ENCODE results near the gene FAM13C. TPM values are rescaled to one million over a fixed set of nuclear protein-coding genes. Genes with fewer than 3 reads are reported as not detected.
"Not testable (repeated sequence)": the region's sequence is repeated elsewhere in the genome, so short reads cannot be mapped to it uniquely, and the experiment has no call there.

The FAM13C gene
- total RNA-seq, 1 donor from 2014 or later, result 31.8 TPM

DNA sequence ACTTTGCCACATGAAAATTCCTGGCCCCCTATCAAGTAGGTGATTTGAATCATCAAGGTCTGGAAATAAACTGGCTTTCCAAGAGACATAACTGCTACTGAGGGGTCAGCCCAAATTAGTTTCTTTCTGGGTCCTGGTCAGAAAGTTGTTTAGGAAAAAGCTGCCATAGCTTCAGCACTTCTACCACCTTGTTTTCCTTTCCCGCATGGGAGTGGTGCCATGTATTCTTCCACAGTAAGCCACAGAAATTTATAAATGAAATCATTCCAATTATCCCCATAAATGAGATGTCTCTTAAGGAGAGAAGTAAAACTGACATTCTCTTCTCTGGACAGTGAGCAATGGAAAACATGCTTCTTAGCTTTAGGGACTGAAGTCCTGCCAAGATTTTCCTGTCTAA, 105.1 kb downstream of the FAM13C start:
- no peak overlapping the region for H3K4me3 ChIP-seq (ENCODE audit: low read length in 3 of 3)
- H3K27me3 ChIP-seq (ENCODE audit: control insufficient read depth in 3 of 3, insufficient read depth in 3 of 3, low read length in 3 of 3), result no peaks in the 10 kb centered on the region
- no peaks in the 10 kb centered on the region for H3K9me3 ChIP-seq (ENCODE audit: control insufficient read depth in 3 of 3, low read length in 3 of 3)
- H3K4me1 ChIP-seq (ENCODE audit: control insufficient read depth in 3 of 3, insufficient read depth in 3 of 3, low read length in 3 of 3), result peaks cover 5 to 6% (median 5%) of the 10 kb centered on the region in 3 donors
- H3K36me3 ChIP-seq (ENCODE audit: control insufficient read depth in 3 of 3, insufficient read depth in 3 of 3, low read length in 3 of 3), result peaks cover 14 to 31% (median 29%) of the 10 kb centered on the region in 3 donors
- no peak overlapping the region for H3K27ac ChIP-seq (ENCODE audit: low read depth, low read length)
- H3K9ac ChIP-seq (ENCODE audit: low read depth in 1 of 3, low read length in 3 of 3), result no peak overlapping the region

DNA sequence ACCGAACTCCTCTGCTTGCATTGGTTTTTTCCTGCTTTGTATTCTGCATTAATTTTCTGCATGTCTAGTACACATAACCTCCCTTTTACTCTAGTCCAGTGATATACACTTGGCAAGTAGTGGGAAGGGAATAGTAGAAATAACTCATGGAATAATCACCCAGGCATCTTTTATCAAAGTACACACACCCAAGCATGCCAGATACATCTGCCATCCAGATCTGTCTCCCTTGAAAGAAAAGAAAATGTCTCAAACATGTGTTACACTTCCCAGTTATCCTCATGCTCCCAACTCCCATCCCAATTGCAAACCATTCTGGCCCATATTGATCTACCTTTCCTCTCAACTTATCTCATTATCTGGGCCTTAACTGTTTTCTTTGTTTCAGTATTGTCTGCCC, 106.9 kb downstream of the FAM13C start:
- no peaks in the 10 kb centered on the region for H3K9me3 ChIP-seq (ENCODE audit: control insufficient read depth in 3 of 3, low read length in 3 of 3)
- H3K4me3 ChIP-seq (ENCODE audit: low read length in 3 of 3), result no peak overlapping the region
- no peak overlapping the region for H3K27ac ChIP-seq (ENCODE audit: low read depth, low read length)
- no peak overlapping the region for H3K9ac ChIP-seq (ENCODE audit: low read depth in 1 of 3, low read length in 3 of 3)
- peaks cover 5 to 6% (median 5%) of the 10 kb centered on the region in 3 donors for H3K4me1 ChIP-seq (ENCODE audit: control insufficient read depth in 3 of 3, insufficient read depth in 3 of 3, low read length in 3 of 3)
- H3K27me3 ChIP-seq (ENCODE audit: control insufficient read depth in 3 of 3, insufficient read depth in 3 of 3, low read length in 3 of 3), result no peaks in the 10 kb centered on the region
- H3K36me3 ChIP-seq (ENCODE audit: control insufficient read depth in 3 of 3, insufficient read depth in 3 of 3, low read length in 3 of 3), result peaks cover 7 to 40% (median 35%) of the 10 kb centered on the region in 3 donors

DNA sequence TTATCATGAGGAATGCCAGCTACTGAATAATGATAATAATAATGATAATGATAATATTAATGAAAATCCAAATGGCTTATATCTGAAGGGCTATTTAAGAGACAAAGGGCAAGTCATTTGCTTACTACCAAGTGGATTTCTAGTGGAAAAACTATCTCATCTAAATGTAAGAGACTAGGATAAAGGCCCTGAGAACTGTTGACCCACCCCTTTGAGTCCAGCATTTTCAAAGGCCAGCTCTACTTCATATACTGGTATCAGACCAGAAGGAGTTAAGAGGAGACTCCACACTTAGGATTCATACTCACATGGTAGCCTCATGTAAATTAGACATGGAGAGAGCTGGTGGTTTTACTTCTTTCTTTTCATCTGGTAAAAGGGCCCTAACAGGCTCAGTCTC, 109.9 kb downstream of the FAM13C start:
- H3K27ac ChIP-seq (ENCODE audit: low read depth, low read length), result no peak overlapping the region
- peaks cover 4 to 44% (median 39%) of the 10 kb centered on the region in 3 donors for H3K36me3 ChIP-seq (ENCODE audit: control insufficient read depth in 3 of 3, insufficient read depth in 3 of 3, low read length in 3 of 3)
- H3K4me1 ChIP-seq (ENCODE audit: control insufficient read depth in 3 of 3, insufficient read depth in 3 of 3, low read length in 3 of 3), result peaks cover 4% of the 10 kb centered on the region in 3 donors
- no peak overlapping the region for H3K4me3 ChIP-seq (ENCODE audit: low read length in 3 of 3)
- no peaks in the 10 kb centered on the region for H3K9me3 ChIP-seq (ENCODE audit: control insufficient read depth in 3 of 3, low read length in 3 of 3)
- no peaks in the 10 kb centered on the region for H3K27me3 ChIP-seq (ENCODE audit: control insufficient read depth in 3 of 3, insufficient read depth in 3 of 3, low read length in 3 of 3)
- no peak overlapping the region for H3K9ac ChIP-seq (ENCODE audit: low read depth in 1 of 3, low read length in 3 of 3)

DNA sequence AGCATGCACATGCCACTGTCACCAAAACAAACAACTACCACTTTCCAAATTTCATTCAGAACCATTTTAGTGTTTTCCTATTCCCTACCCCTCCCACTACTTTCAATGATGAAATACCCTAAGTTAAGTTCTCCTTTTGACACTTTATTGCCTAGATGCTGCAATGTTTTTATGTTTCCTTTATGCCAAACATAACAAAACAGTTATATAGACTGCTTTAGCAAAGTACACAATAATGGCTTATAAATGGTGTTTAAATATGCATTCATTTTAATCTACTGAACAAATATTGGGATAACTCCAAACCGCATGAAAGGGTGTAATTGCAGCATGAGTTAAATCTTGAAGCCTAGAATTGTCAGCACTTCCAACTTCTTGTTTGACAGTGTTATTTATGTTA, 116.7 kb downstream of the FAM13C start:
- no peak overlapping the region for H3K9ac ChIP-seq (ENCODE audit: low read depth in 1 of 3, low read length in 3 of 3)
- H3K4me3 ChIP-seq (ENCODE audit: low read length in 3 of 3), result no peak overlapping the region
- H3K36me3 ChIP-seq (ENCODE audit: control insufficient read depth in 3 of 3, insufficient read depth in 3 of 3, low read length in 3 of 3), result peaks cover 0 to 26% (median 16%) of the 10 kb centered on the region in 3 donors
- H3K27me3 ChIP-seq (ENCODE audit: control insufficient read depth in 3 of 3, insufficient read depth in 3 of 3, low read length in 3 of 3), result no peaks in the 10 kb centered on the region
- no peak overlapping the region for H3K27ac ChIP-seq (ENCODE audit: low read depth, low read length)
- H3K9me3 ChIP-seq (ENCODE audit: control insufficient read depth in 3 of 3, low read length in 3 of 3), result no peaks in the 10 kb centered on the region
- no peaks in the 10 kb centered on the region for H3K4me1 ChIP-seq (ENCODE audit: control insufficient read depth in 3 of 3, insufficient read depth in 3 of 3, low read length in 3 of 3)

DNA sequence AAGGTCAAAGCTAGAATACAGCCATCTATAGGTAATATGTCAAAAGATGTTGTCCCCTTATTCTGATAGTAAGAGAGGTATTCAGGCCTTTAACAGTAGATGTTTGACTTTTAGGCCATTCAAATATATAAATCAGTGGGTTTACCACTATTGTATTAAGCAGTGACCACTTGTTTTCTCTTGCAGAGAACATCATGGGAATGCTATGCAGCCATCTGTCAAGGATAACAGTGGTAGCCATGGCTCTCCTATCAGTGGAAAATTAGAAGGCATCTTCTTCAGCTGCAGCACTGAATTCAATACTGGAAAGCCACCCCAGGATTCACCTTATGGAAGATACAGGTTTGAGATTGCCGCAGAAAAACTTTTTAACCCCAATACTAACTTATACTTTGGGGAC, 117.5 kb downstream of the FAM13C start:
- no peaks in the 10 kb centered on the region for H3K4me1 ChIP-seq (ENCODE audit: control insufficient read depth in 3 of 3, insufficient read depth in 3 of 3, low read length in 3 of 3)
- H3K27me3 ChIP-seq (ENCODE audit: control insufficient read depth in 3 of 3, insufficient read depth in 3 of 3, low read length in 3 of 3), result no peaks in the 10 kb centered on the region
- H3K36me3 ChIP-seq (ENCODE audit: control insufficient read depth in 3 of 3, insufficient read depth in 3 of 3, low read length in 3 of 3), result peaks cover 0 to 19% (median 15%) of the 10 kb centered on the region in 3 donors
- no peaks in the 10 kb centered on the region for H3K9me3 ChIP-seq (ENCODE audit: control insufficient read depth in 3 of 3, low read length in 3 of 3)
- H3K9ac ChIP-seq (ENCODE audit: low read depth in 1 of 3, low read length in 3 of 3), result no peak overlapping the region
- no peak overlapping the region for H3K27ac ChIP-seq (ENCODE audit: low read depth, low read length)
- H3K4me3 ChIP-seq (ENCODE audit: low read length in 3 of 3), result no peak overlapping the region

DNA sequence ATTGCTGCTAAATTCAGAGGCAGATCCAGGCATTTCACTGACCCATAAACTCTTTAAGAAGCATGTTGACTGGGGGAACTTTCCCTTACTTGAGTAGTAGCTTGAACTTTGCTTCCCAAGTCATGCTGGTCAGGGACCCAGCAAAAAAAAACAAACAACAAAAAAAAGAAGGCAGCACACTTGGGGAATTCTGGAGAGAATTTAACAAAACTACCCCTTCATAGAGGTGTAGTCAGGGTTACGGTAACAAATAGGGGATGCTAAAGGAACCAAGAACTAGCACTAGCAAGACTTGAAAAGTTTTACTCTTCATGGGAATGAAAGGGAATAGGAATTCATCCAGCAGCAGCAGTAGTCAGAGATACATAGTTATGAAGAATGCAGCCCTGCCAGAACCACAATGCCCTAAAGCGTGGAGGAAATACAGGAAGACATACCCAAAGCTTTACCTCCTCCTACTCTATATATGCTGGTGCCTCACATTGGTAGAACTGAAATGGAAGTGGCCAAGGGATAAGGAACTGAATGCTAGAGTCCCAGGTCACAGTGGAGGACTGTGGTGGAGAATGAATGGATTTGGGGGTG, 118.6 kb downstream of the FAM13C start:
- H3K27me3 ChIP-seq (ENCODE audit: control insufficient read depth in 3 of 3, insufficient read depth in 3 of 3, low read length in 3 of 3), result no peaks in the 10 kb centered on the region
- peaks cover 0 to 15% (median 11%) of the 10 kb centered on the region in 3 donors for H3K36me3 ChIP-seq (ENCODE audit: control insufficient read depth in 3 of 3, insufficient read depth in 3 of 3, low read length in 3 of 3)
- no peak overlapping the region for H3K4me3 ChIP-seq (ENCODE audit: low read length in 3 of 3)
- H3K9me3 ChIP-seq (ENCODE audit: control insufficient read depth in 3 of 3, low read length in 3 of 3), result no peaks in the 10 kb centered on the region
- H3K9ac ChIP-seq (ENCODE audit: low read depth in 1 of 3, low read length in 3 of 3), result no peak overlapping the region
- no peak overlapping the region for H3K27ac ChIP-seq (ENCODE audit: low read depth, low read length)
- H3K4me1 ChIP-seq (ENCODE audit: control insufficient read depth in 3 of 3, insufficient read depth in 3 of 3, low read length in 3 of 3), result no peaks in the 10 kb centered on the region

DNA sequence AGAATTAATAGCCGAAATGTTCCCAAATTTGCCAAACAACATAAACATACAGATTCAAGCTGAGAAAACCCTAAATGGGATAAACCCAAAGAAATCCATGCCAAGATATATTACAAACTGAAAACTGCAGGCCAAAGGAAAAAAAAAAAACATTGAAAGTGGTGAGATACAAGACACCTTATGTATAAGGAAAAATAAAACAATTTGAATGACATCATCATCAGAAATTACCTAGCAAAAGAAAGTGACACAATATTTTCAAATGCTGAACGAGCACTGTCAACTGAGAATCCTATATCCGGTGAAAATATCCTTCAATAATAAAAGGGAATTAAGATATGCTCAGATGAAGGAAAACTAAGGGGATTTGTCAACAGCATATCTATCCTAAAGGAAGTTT, 119.4 kb downstream of the FAM13C start:
- Histone ChIP-seq H3K27me3 (ENCODE audit: control insufficient read depth in 3 of 3, insufficient read depth in 3 of 3, low read length in 3 of 3) (no peaks in the 10 kb centered on the region), H3K4me3 (ENCODE audit: low read length in 3 of 3) (no peak overlapping the region), H3K36me3 (ENCODE audit: control insufficient read depth in 3 of 3, insufficient read depth in 3 of 3, low read length in 3 of 3) (peaks cover 0 to 15% (median 11%) of the 10 kb centered on the region in 3 donors), H3K9me3 (ENCODE audit: control insufficient read depth in 3 of 3, low read length in 3 of 3) (no peaks in the 10 kb centered on the region), H3K9ac (ENCODE audit: low read depth in 1 of 3, low read length in 3 of 3) (no peak overlapping the region), H3K27ac (ENCODE audit: low read depth, low read length) (no peak overlapping the region), H3K4me1 (ENCODE audit: control insufficient read depth in 3 of 3, insufficient read depth in 3 of 3, low read length in 3 of 3) (no peaks in the 10 kb centered on the region)

DNA sequence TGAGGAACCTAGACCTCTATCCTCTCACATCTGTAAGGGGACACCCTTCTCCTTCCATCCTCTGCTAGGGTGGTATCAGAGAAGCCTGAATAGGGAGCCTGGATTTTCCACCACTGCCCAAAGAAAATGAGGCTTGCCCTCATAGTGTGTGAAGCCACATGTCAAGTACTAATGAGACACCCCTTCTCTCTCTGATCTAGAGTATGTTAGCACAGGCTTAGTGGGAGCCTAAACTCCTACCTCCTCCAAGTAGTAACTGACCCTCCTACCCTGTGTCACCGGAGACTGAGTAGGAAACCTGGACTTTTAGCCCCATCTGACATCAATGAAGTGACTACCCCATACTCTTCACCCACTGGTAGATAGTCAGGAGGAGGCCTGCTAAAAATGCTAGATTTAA, 120.3 kb downstream of the FAM13C start:
- Histone ChIP-seq H3K36me3 (ENCODE audit: control insufficient read depth in 3 of 3, insufficient read depth in 3 of 3, low read length in 3 of 3) (peaks cover 0 to 9% (median 4%) of the 10 kb centered on the region in 3 donors), H3K27ac (ENCODE audit: low read depth, low read length) (no peak overlapping the region), H3K4me1 (ENCODE audit: control insufficient read depth in 3 of 3, insufficient read depth in 3 of 3, low read length in 3 of 3) (no peaks in the 10 kb centered on the region), H3K9ac (ENCODE audit: low read depth in 1 of 3, low read length in 3 of 3) (no peak overlapping the region), H3K4me3 (ENCODE audit: low read length in 3 of 3) (no peak overlapping the region), H3K9me3 (ENCODE audit: control insufficient read depth in 3 of 3, low read length in 3 of 3) (no peaks in the 10 kb centered on the region), H3K27me3 (ENCODE audit: control insufficient read depth in 3 of 3, insufficient read depth in 3 of 3, low read length in 3 of 3) (no peaks in the 10 kb centered on the region)

DNA sequence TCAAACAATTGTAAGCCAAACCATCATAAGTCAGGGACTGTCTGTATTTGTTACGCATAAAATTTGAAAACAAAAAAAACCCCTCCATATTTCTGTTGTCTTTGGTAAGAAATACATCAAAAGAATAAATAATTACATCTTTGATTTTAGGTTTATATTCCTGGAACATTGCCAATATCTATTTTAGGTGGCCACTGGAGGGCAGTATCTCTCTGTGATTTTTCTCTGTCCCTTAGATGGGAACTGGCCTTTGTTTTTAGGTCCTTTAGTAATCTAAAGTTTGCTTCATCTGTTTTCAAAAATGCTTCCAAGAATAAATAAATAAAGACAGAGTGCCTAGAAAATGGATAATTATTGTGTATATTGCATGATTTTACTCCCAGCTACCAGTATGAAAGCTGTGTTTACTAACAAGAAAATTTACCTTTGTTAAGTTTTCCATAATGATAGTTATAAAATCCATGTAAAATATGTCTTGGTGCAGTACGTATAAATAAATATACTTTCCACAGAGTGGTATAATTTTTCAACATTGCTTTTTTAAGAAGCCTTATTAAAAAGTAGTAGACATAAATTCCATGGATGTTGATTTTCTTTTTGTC, 121.7 kb downstream of the FAM13C start:
- H3K36me3 ChIP-seq (ENCODE audit: control insufficient read depth in 3 of 3, insufficient read depth in 3 of 3, low read length in 3 of 3), result peaks cover 0 to 7% (median 4%) of the 10 kb centered on the region in 3 donors
- H3K9ac ChIP-seq (ENCODE audit: low read depth in 1 of 3, low read length in 3 of 3), result no peak overlapping the region
- no peaks in the 10 kb centered on the region for H3K9me3 ChIP-seq (ENCODE audit: control insufficient read depth in 3 of 3, low read length in 3 of 3)
- no peaks in the 10 kb centered on the region for H3K4me1 ChIP-seq (ENCODE audit: control insufficient read depth in 3 of 3, insufficient read depth in 3 of 3, low read length in 3 of 3)
- H3K4me3 ChIP-seq (ENCODE audit: low read length in 3 of 3), result no peak overlapping the region
- H3K27ac ChIP-seq (ENCODE audit: low read depth, low read length), result no peak overlapping the region
- no peaks in the 10 kb centered on the region for H3K27me3 ChIP-seq (ENCODE audit: control insufficient read depth in 3 of 3, insufficient read depth in 3 of 3, low read length in 3 of 3)

DNA sequence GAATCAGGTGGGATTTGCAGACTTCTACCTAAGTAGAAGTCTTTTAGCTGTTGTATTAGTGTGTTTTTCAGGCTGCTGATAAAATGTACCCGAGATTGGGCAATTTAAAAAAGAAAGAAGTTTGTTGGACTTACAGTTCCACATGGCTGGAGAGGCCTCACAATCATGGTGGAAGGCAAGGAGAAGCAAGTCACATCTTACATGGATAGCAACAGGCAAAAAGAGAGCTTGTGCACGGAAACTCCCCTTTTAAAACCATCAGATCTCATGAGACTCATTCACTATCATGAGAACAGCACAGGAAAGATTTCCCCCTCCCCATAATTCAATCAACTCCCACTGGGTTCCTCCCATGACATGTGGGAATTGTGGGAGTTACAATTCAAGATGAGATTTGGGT, 123.2 kb downstream of the FAM13C start:
- not testable (repeated sequence) for H3K9ac ChIP-seq (ENCODE audit: low read depth in 1 of 3, low read length in 3 of 3); H3K27me3 ChIP-seq (ENCODE audit: control insufficient read depth in 3 of 3, insufficient read depth in 3 of 3, low read length in 3 of 3); H3K27ac ChIP-seq (ENCODE audit: low read depth, low read length); H3K36me3 ChIP-seq (ENCODE audit: control insufficient read depth in 3 of 3, insufficient read depth in 3 of 3, low read length in 3 of 3); H3K4me1 ChIP-seq (ENCODE audit: control insufficient read depth in 3 of 3, insufficient read depth in 3 of 3, low read length in 3 of 3); H3K4me3 ChIP-seq (ENCODE audit: low read length in 3 of 3); H3K9me3 ChIP-seq (ENCODE audit: control insufficient read depth in 3 of 3, low read length in 3 of 3)
